ENCODE data around the gene BNIP5.

GRCh38 chr6:36314221-36315014 lies 22.3 kb downstream of the BNIP5 start:
- no peak for TF ChIP-seq CTCF (IDR thresholded peaks at IDR 0.05)
- TF ChIP-seq POLR2A (IDR thresholded peaks at IDR 0.05) = no peak

Measured in esophagus squamous epithelium (tissue), 4 donors.